K562 (cell line): ENCODE measurements around the gene MSS51. TPM values are rescaled to one million over a fixed set of nuclear protein-coding genes. Genes with fewer than 3 reads are reported as not detected.

Experiments
- CC2D1A ChIP-seq: fragments of 450-650 bp; IDR thresholded peaks from 2 replicates; pipeline ENCODE4 v1.6.1; 2017; ENCODE audit warnings: mild to moderate bottlenecking
- CCNT2 ChIP-seq: IDR thresholded peaks from 2 replicates; pipeline ENCODE4 v1.6.1; 2011; ENCODE audit warnings: borderline replicate concordance, low read depth, mild to moderate bottlenecking, moderate library complexity, mixed read lengths, low read length; ENCODE audit not compliant: insufficient read length; ENCODE audit errors: extremely low read depth
- ERF ChIP-seq: fragments of 450-650 bp; formaldehyde crosslinking; IDR thresholded peaks from 2 replicates; pipeline ENCODE4 v1.4.0; 2020; ENCODE audit warnings: mild to moderate bottlenecking, mixed read lengths
- FOSL1 ChIP-seq: fragments of 200-800 bp; sonication (Bioruptor generic); conservative IDR thresholded peaks from 2 replicates; pipeline ENCODE4 v1.6.1; 2016; ENCODE audit warnings: missing genetic modification characterization, missing compliant biosample characterization
- FOXM1 ChIP-seq, 2 experiments: fragments of 450-650 bp in 1 of 2; sonication (generic) in 1 of 2; formaldehyde crosslinking in 1 of 2; IDR thresholded peaks; 2 replicates each; pipeline versions ENCODE4 v1.6.1 to v1.9.0; 2017 to 2022; ENCODE audit warnings: low read depth in 2 of 2, mild to moderate bottlenecking in 2 of 2, missing genetic modification reagents in 1 of 2, moderate library complexity in 1 of 2
- GABPA ChIP-seq: fragments of 200-800 bp; sonication (Bioruptor generic); conservative IDR thresholded peaks from 2 replicates; pipeline ENCODE4 v1.6.1; 2016; ENCODE audit warnings: low read depth, missing genetic modification characterization, missing compliant biosample characterization
- HDGF ChIP-seq: fragments of 450-650 bp; IDR thresholded peaks from 2 replicates; pipeline ENCODE4 v1.6.1; 2016
- MEIS2 ChIP-seq: fragments of 450-650 bp; IDR thresholded peaks from 2 replicates; pipeline ENCODE4 v1.6.1; 2014; ENCODE audit warnings: mild to moderate bottlenecking; ENCODE audit not compliant: partially characterized antibody
- MXI1 ChIP-seq: IDR thresholded peaks from 2 replicates; pipeline ENCODE4 v1.6.1; 2011; ENCODE audit warnings: low read depth, mild to moderate bottlenecking, improper control_type of control experiment, low read length
- NEUROD1 ChIP-seq: fragments of 150-350 bp; IDR thresholded peaks from 2 replicates; pipeline ENCODE4 v1.6.1; 2014; ENCODE audit warnings: borderline replicate concordance, low read length, low read depth; ENCODE audit not compliant: partially characterized antibody
- RHOXF2B ChIP-seq: fragments of 250-450 bp; sonication (Bioruptor Pico); conservative IDR thresholded peaks from 2 replicates; pipeline ENCODE4 v1.5.1; 2021
- SMAD1 ChIP-seq: fragments of 150-350 bp; IDR thresholded peaks from 2 replicates; pipeline ENCODE4 v1.6.1; 2014; ENCODE audit warnings: low read length, low read depth; ENCODE audit not compliant: partially characterized antibody
- TRIM28 ChIP-seq: fragments of 450-650 bp; IDR thresholded peaks from 2 replicates; pipeline ENCODE4 v1.6.1; 2017
- ZNF224 ChIP-seq: sonication (generic); formaldehyde crosslinking; IDR thresholded peaks from 2 replicates; pipeline ENCODE4 v1.8.0; 2022; ENCODE audit warnings: mild to moderate bottlenecking, missing genetic modification reagents
- polyA plus RNA-seq, 8 experiments: library from polyadenylated mRNA; depleted of rRNA in 4 of 8; stranded (reverse) in 5 of 8; unstranded in 3 of 8; fragments of >200 nt; fragmentation: Nextera tagmentation in 2 of 8; fragmentation: Illumina TruSeq in 1 of 8; extraction: Ambion mirVana in 2 of 8; extraction: Trizol in 1 of 8; gene quantifications; 2 replicates each; pipeline versions ENCODE4 v1.2.1 to v1.2.3, GENCODE V29; 2011 to 2014; ENCODE audit warnings: inconsistent platforms in 1 of 8, missing spikeins in 1 of 8
- total RNA-seq, 7 experiments: library from RNA; depleted of rRNA in 6 of 7; stranded (reverse); fragments of >200 nt in 6 of 7; fragmentation: Illumina TruSeq in 2 of 7; extraction: Trizol in 2 of 7; gene quantifications; 2 replicates each; pipeline versions ENCODE4 v1.2.1 to v1.2.3, GENCODE V29; 2011 to 2021; ENCODE audit warnings: low replicate concordance in 1 of 7
- TF ChIP-seq, protein P1 (sequence below), 2 experiments: fragments of 450-650 bp; conservative IDR thresholded peaks; 2 replicates each; pipeline ENCODE4 v1.6.1; 2017; ENCODE audit warnings: mild to moderate bottlenecking in 2 of 2, moderate library complexity in 2 of 2
- TF ChIP-seq, protein P2 (sequence below): fragments of 200-800 bp; sonication (Bioruptor generic); IDR thresholded peaks from 2 replicates; pipeline ENCODE4 v1.6.1; 2016; ENCODE audit warnings: missing genetic modification characterization, missing compliant biosample characterization
- TF ChIP-seq, protein P3 (sequence below): fragments of 250-450 bp; sonication (Bioruptor Pico); IDR thresholded peaks from 2 replicates; pipeline ENCODE4 v1.5.1; 2021; ENCODE audit warnings: mild to moderate bottlenecking

The MSS51 gene
- total and polyA plus RNA-seq, 9 of the 15 experiments (the other 6 are each of a cell fraction or from before 2014, with no cell fraction given): 0.28 to 1.8 (median 1.2) TPM

DNA sequence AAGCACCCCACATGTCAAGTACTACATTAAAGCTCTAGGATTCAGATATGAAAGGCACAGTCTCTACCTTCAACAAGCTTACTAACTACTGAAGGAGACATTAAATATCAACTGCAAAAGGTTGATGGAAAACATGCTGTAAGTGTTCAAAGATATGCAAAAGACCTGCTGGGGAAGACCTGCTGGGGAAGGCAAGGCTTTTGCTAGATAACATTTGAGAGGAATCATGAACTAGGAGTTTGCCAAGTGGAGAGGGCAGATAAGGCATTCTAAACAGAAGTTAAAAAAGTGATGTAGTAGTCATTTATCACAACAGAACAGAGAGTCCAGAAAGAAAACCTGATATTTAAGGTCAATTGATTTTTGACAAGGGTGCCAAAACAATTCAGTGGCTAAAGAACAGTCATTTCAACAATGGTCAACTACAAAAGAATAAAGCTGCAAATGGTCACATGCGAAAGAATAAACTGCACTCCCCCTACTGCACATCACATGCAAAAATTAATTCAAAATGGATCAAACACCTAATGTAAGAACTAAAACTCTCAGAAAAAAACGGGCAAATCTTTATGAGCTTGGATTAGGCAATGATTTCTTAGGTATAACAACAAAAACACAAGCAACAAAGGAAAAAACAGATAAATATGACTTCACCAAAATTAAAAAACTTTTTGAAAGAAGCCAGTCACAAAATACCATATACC, 23.0 kb upstream of the MSS51 start (continued):
- TF ChIP-seq FOXM1 (IDR thresholded peaks at IDR 0.05; ENCODE audit: low read depth) (peak; percentile 99), FOXM1 (CRISPR knock-in tag; IDR thresholded peaks at IDR 0.05; ENCODE audit: low read depth) (no peak), NEUROD1 (peak; percentile 86), FOSL1 (tag) (peak; percentile 90), ZNF224 (CRISPR knock-in tag) (no peak), SMAD1 (peak; percentile 81), GABPA (tag) (peak; percentile 0; the same call in 1 of the 2 replicates), ERF (CRISPR knock-in tag) (0 out of 2 replicates have a peak, but pooled peaks have one; percentile 14), RHOXF2B (0 out of 2 replicates have a peak, but pooled peaks have one; percentile 44), MXI1 (peak; percentile 85; the same call in 1 of the 2 replicates), CC2D1A (peak; percentile 99), HDGF (0 out of 2 replicates have a peak, but pooled peaks have one; percentile 28), MEIS2 (peak; percentile 96), TRIM28 (peak; percentile 97), CCNT2 (peak; percentile 90)
- TF ChIP-seq, protein P1, sequence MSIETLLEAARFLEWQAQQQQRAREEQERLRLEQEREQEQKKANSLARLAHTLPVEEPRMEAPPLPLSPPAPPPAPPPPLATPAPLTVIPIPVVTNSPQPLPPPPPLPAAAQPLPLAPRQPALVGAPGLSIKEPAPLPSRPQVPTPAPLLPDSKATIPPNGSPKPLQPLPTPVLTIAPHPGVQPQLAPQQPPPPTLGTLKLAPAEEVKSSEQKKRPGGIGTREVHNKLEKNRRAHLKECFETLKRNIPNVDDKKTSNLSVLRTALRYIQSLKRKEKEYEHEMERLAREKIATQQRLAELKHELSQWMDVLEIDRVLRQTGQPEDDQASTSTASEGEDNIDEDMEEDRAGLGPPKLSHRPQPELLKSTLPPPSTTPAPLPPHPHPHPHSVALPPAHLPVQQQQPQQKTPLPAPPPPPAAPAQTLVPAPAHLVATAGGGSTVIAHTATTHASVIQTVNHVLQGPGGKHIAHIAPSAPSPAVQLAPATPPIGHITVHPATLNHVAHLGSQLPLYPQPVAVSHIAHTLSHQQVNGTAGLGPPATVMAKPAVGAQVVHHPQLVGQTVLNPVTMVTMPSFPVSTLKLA (conservative IDR thresholded peaks at IDR 0.05): peak; percentile 53 to 81
- TF ChIP-seq, protein P2, sequence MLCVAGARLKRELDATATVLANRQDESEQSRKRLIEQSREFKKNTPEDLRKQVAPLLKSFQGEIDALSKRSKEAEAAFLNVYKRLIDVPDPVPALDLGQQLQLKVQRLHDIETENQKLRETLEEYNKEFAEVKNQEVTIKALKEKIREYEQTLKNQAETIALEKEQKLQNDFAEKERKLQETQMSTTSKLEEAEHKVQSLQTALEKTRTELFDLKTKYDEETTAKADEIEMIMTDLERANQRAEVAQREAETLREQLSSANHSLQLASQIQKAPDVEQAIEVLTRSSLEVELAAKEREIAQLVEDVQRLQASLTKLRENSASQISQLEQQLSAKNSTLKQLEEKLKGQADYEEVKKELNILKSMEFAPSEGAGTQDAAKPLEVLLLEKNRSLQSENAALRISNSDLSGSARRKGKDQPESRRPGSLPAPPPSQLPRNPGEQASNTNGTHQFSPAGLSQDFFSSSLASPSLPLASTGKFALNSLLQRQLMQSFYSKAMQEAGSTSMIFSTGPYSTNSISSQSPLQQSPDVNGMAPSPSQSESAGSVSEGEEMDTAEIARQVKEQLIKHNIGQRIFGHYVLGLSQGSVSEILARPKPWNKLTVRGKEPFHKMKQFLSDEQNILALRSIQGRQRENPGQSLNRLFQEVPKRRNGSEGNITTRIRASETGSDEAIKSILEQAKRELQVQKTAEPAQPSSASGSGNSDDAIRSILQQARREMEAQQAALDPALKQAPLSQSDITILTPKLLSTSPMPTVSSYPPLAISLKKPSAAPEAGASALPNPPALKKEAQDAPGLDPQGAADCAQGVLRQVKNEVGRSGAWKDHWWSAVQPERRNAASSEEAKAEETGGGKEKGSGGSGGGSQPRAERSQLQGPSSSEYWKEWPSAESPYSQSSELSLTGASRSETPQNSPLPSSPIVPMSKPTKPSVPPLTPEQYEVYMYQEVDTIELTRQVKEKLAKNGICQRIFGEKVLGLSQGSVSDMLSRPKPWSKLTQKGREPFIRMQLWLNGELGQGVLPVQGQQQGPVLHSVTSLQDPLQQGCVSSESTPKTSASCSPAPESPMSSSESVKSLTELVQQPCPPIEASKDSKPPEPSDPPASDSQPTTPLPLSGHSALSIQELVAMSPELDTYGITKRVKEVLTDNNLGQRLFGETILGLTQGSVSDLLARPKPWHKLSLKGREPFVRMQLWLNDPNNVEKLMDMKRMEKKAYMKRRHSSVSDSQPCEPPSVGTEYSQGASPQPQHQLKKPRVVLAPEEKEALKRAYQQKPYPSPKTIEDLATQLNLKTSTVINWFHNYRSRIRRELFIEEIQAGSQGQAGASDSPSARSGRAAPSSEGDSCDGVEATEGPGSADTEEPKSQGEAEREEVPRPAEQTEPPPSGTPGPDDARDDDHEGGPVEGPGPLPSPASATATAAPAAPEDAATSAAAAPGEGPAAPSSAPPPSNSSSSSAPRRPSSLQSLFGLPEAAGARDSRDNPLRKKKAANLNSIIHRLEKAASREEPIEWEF: peak; percentile 98; the same call in 1 of the 2 replicates
- TF ChIP-seq, protein P3, sequence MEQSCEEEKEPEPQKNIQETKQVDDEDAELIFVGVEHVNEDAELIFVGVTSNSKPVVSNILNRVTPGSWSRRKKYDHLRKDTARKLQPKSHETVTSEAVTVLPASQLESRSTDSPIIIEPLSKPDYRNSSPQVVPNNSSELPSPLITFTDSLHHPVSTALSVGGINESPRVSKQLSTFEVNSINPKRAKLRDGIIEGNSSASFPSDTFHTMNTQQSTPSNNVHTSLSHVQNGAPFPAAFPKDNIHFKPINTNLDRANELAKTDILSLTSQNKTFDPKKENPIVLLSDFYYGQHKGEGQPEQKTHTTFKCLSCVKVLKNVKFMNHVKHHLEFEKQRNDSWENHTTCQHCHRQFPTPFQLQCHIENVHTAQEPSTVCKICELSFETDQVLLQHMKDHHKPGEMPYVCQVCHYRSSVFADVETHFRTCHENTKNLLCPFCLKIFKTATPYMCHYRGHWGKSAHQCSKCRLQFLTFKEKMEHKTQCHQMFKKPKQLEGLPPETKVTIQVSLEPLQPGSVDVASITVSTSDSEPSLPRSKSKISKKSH (CRISPR knock-in tag): no peak
